SU-DHL-6 (cell line): ENCODE measurements around the gene SLC16A10.

ENCODE experiments used
- H2AFZ ChIP-seq: fragments of 200-600 bp; sonication (generic); 2 replicates; pipeline ENCODE4 v1.6.1; 2014; ENCODE audit warnings: low read depth, mild to moderate bottlenecking, moderate library complexity, mixed read lengths, antibody characterized with exemption, low read length; ENCODE audit not compliant: severe bottlenecking
- H3F3A ChIP-seq: fragments of 200-600 bp; shearing (Covaris generic); 2 replicates; pipeline ENCODE4 v1.6.0; 2016; ENCODE audit warnings: antibody characterized with exemption, mild to moderate bottlenecking; ENCODE audit not compliant: insufficient read depth
- H3K27ac ChIP-seq: fragments of 200-600 bp; sonication (generic); 2 replicates; pipeline ENCODE4 v1.5.1; 2016; ENCODE audit warnings: low read depth, mild to moderate bottlenecking, low read length, moderate library complexity, mixed read lengths
- H3K27me3 ChIP-seq: fragments of 200-600 bp; sonication (generic), shearing (Covaris generic); 2 replicates; pipeline ENCODE4 v1.6.0; 2014; ENCODE audit warnings: mild to moderate bottlenecking, low read length
- H3K36me3 ChIP-seq: fragments of 200-600 bp; sonication (generic); 2 replicates; pipeline ENCODE4 v1.6.1; 2014; ENCODE audit warnings: mild to moderate bottlenecking, low read length, mixed read lengths
- H3K4me2 ChIP-seq: fragments of 300-600, 200-600 bp; shearing (Covaris generic), sonication (generic); 2 replicates; pipeline ENCODE4 v1.6.0; 2014; ENCODE audit warnings: low read length, low read depth, mild to moderate bottlenecking; ENCODE audit not compliant: poor library complexity, severe bottlenecking
- H3K4me3 ChIP-seq: fragments of 200-600 bp; sonication (generic); 2 replicates; pipeline ENCODE4 v1.5.1; 2014; ENCODE audit warnings: antibody characterized with exemption, low read length, mild to moderate bottlenecking, mixed read lengths; ENCODE audit not compliant: insufficient read depth, poor library complexity, severe bottlenecking
- H3K79me2 ChIP-seq: fragments of 200-600 bp; sonication (generic); 2 replicates; pipeline ENCODE4 v1.6.1; 2014; ENCODE audit warnings: mild to moderate bottlenecking, low read length, moderate library complexity; ENCODE audit not compliant: insufficient read depth
- H3K9ac ChIP-seq: fragments of 200-600 bp; sonication (generic); 2 replicates; pipeline ENCODE4 v1.7.0; 2014; ENCODE audit warnings: mild to moderate bottlenecking, low read length
- H3K9me2 ChIP-seq: fragments of 200-600 bp; sonication (generic); replicated peaks from 2 replicates; pipeline ENCODE4 v1.6.1; 2014; ENCODE audit warnings: low read length; ENCODE audit not compliant: insufficient read depth
- H3K9me3 ChIP-seq: fragments of 200-600 bp; sonication (generic); 2 replicates; pipeline ENCODE4 v1.6.1; 2014; ENCODE audit warnings: low read length, mixed read lengths; ENCODE audit not compliant: insufficient read depth
- H4K20me1 ChIP-seq: fragments of 200-600 bp; sonication (generic); 2 replicates; pipeline ENCODE4 v1.6.1; 2014; ENCODE audit warnings: low read depth, mild to moderate bottlenecking, antibody characterized with exemption, low read length, moderate library complexity, mixed read lengths
- CTCF ChIP-seq: fragments of 200-600 bp; sonication (generic); IDR thresholded peaks from one replicate; pipeline ENCODE4 v1.5.1; 2017; ENCODE audit warnings: antibody characterized with exemption, mild to moderate bottlenecking, low read length, moderate library complexity; ENCODE audit not compliant: insufficient read depth, poor library complexity, severe bottlenecking
- EZH2phosphoT487 ChIP-seq: fragments of 200-600 bp; sonication (generic), shearing (Covaris generic); conservative IDR thresholded peaks from 2 replicates; pipeline ENCODE4 v1.6.1; 2018; ENCODE audit warnings: mild to moderate bottlenecking, antibody characterized with exemption, low read length, moderate library complexity, mixed read lengths

Gene SLC16A10

GRCh38 chr6:111276335-111276734, 189.0 kb downstream of the SLC16A10 start:
- no peak overlapping the region for H2AFZ ChIP-seq
- no peaks in the 10 kb centered on the region for H3K9me3 ChIP-seq
- no peak overlapping the region for H3K4me3 ChIP-seq
- H3K27ac ChIP-seq: no peak overlapping the region
- peaks cover 28% of the 10 kb centered on the region for H3K36me3 ChIP-seq
- no peaks in the 10 kb centered on the region for H3K9me2 ChIP-seq
- TF ChIP-seq EZH2phosphoT487: no peak
- TF ChIP-seq CTCF: no peak
- no peaks in the 10 kb centered on the region for H3K27me3 ChIP-seq
- H4K20me1 ChIP-seq: no peaks in the 10 kb centered on the region
- H3K79me2 ChIP-seq: peaks cover 16% of the 10 kb centered on the region; the same call in 1 of the 2 replicates
- no peak overlapping the region for H3K4me2 ChIP-seq
- H3K9ac ChIP-seq: no peak overlapping the region
- H3F3A ChIP-seq: no peaks in the 10 kb centered on the region

GRCh38 chr6:111276736-111277135, 189.4 kb downstream of the SLC16A10 start:
- Histone ChIP-seq H2AFZ (no peak overlapping the region), H4K20me1 (no peaks in the 10 kb centered on the region), H3K79me2 (peaks cover 16% of the 10 kb centered on the region; the same call in 1 of the 2 replicates), H3K9me3 (no peaks in the 10 kb centered on the region), H3F3A (no peaks in the 10 kb centered on the region), H3K36me3 (peaks cover 28% of the 10 kb centered on the region), H3K9me2 (no peaks in the 10 kb centered on the region), H3K27ac (no peak overlapping the region), H3K4me2 (no peak overlapping the region), H3K9ac (no peak overlapping the region), H3K27me3 (no peaks in the 10 kb centered on the region), H3K4me3 (no peak overlapping the region)
- TF ChIP-seq EZH2phosphoT487 (no peak), CTCF (no peak)

GRCh38 chr6:111277819-111278218, 190.5 kb downstream of the SLC16A10 start:
- H3K27me3 ChIP-seq: no peaks in the 10 kb centered on the region
- H3K9me2 ChIP-seq: no peaks in the 10 kb centered on the region
- no peaks in the 10 kb centered on the region for H3K9me3 ChIP-seq
- TF ChIP-seq EZH2phosphoT487: no peak
- no peak for TF ChIP-seq CTCF
- no peak overlapping the region for H3K4me3 ChIP-seq
- no peaks in the 10 kb centered on the region for H4K20me1 ChIP-seq
- no peak overlapping the region for H3K9ac ChIP-seq
- H3F3A ChIP-seq: no peaks in the 10 kb centered on the region
- no peak overlapping the region for H3K27ac ChIP-seq
- peaks cover 10% of the 10 kb centered on the region; the same call in 1 of the 2 replicates for H3K79me2 ChIP-seq
- H2AFZ ChIP-seq: no peak overlapping the region
- no peak overlapping the region for H3K4me2 ChIP-seq
- peaks cover 28% of the 10 kb centered on the region for H3K36me3 ChIP-seq

DNA sequence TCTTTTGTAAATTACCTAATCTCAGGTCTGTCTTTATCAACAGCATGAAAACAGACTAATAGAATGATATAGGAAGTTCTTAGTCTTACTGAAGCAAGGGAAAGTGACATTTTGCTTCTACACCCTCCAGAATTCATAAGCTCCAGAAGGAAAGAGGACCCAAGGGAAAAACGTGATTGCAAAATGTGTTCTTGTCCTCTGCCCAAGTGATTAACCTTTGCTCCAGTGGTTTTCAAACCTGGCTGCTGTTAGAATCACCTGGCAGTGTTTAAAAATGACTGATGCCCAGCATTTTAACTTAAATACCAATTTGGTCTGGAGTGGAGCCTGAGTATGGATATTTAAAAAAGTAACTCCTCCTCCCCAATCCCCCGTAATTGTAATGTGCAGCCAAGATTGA, 191.4 kb downstream of the SLC16A10 start:
- no peak for TF ChIP-seq EZH2phosphoT487
- TF ChIP-seq CTCF: no peak
- H2AFZ ChIP-seq: no peak overlapping the region
- no peak overlapping the region for H3K9ac ChIP-seq
- H3K27me3 ChIP-seq: no peaks in the 10 kb centered on the region
- H4K20me1 ChIP-seq: no peaks in the 10 kb centered on the region
- no peaks in the 10 kb centered on the region for H3K9me3 ChIP-seq
- no peak overlapping the region for H3K4me2 ChIP-seq
- H3K79me2 ChIP-seq: peaks cover 2% of the 10 kb centered on the region; the same call in 1 of the 2 replicates
- no peak overlapping the region for H3K4me3 ChIP-seq
- H3F3A ChIP-seq: no peaks in the 10 kb centered on the region
- peaks cover 28% of the 10 kb centered on the region for H3K36me3 ChIP-seq
- H3K27ac ChIP-seq: no peak overlapping the region
- H3K9me2 ChIP-seq: no peaks in the 10 kb centered on the region
